Stromal cell of bone marrow (primary cell): Measurements from ENCODE around the gene ALDH1A1.
"Not testable (repeated sequence)": the region's sequence is repeated elsewhere in the genome, so short reads cannot be mapped to it uniquely, and the experiment has no call there.

ENCODE experiments used
- DNase-seq: peaks from one replicate; pipeline ENCODE4 v3.0.0-alpha.2; 2012; ENCODE audit warnings: low read depth

The ALDH1A1 gene

GRCh38 chr9:72943844-72944462 lies 8.9 kb downstream of the ALDH1A1 start:
- DNase-seq, result no peak

GRCh38 chr9:72942451-72942850 lies 10.4 kb downstream of the ALDH1A1 start:
- DNase-seq, result no peak

- DNase-seq, result not testable (repeated sequence)
Observed at GRCh38 chr9:72939581-72939980, 13.3 kb downstream of the ALDH1A1 start.

- DNase-seq, result no peak
Observed at GRCh38 chr9:72937545-72937944, 15.3 kb downstream of the ALDH1A1 start.

GRCh38 chr9:72936679-72937078 lies 16.2 kb downstream of the ALDH1A1 start:
- no peak for DNase-seq

- no peak for DNase-seq
Observed at GRCh38 chr9:72936266-72936665, 16.6 kb downstream of the ALDH1A1 start.

GRCh38 chr9:72935595-72935994 lies 17.3 kb downstream of the ALDH1A1 start:
- no peak for DNase-seq

GRCh38 chr9:72933730-72934665 lies 18.9 kb downstream of the ALDH1A1 start:
- no peak for DNase-seq

- no peak for DNase-seq
Observed at GRCh38 chr9:72932619-72933018, 20.2 kb downstream of the ALDH1A1 start.

GRCh38 chr9:72931897-72932296 lies 21.0 kb downstream of the ALDH1A1 start:
- no peak for DNase-seq

- DNase-seq, result no peak
Observed at GRCh38 chr9:72931437-72931836, 21.4 kb downstream of the ALDH1A1 start.

GRCh38 chr9:72930828-72931227 lies 22.0 kb downstream of the ALDH1A1 start:
- no peak for DNase-seq

GRCh38 chr9:72929542-72929941 lies 23.3 kb downstream of the ALDH1A1 start:
- no peak for DNase-seq

- no peak for DNase-seq
Observed at GRCh38 chr9:72928042-72928507, 24.8 kb downstream of the ALDH1A1 start.

- DNase-seq, result no peak
Observed at GRCh38 chr9:72926506-72926905, 26.3 kb downstream of the ALDH1A1 start.

- no peak for DNase-seq
Observed at GRCh38 chr9:72925891-72926290, 27.0 kb downstream of the ALDH1A1 start.

GRCh38 chr9:72925126-72925789 lies 27.6 kb downstream of the ALDH1A1 start:
- no peak for DNase-seq

GRCh38 chr9:72924154-72924790 lies 28.6 kb downstream of the ALDH1A1 start:
- DNase-seq, result no peak

GRCh38 chr9:72923077-72923476 lies 29.8 kb downstream of the ALDH1A1 start:
- DNase-seq, result no peak

GRCh38 chr9:72921888-72922654 lies 30.8 kb downstream of the ALDH1A1 start:
- no peak for DNase-seq

- no peak for DNase-seq
Observed at GRCh38 chr9:72919246-72919945, 33.5 kb downstream of the ALDH1A1 start.
